Measurements from ENCODE around the gene HS2ST1.
A peak's percentile ranks its signal among the peaks of the same experiment; 100 is the strongest.

HS2ST1 gene

GRCh38 chr1:87094238-87094637, 179.8 kb downstream of the HS2ST1 start:
- TF ChIP-seq ZFP30 (CRISPR knock-in tag; IDR thresholded peaks at IDR 0.05), result no peak
- no peak for ATAC-seq

- no peak for ATAC-seq
- TF ChIP-seq ZFP30 (CRISPR knock-in tag; IDR thresholded peaks at IDR 0.05) (no peak), PATZ1 (CRISPR knock-in tag; IDR thresholded peaks at IDR 0.05; ENCODE audit: borderline replicate concordance) (no peak)
Observed at GRCh38 chr1:87100271-87100670, 185.8 kb downstream of the HS2ST1 start.

- TF ChIP-seq TCF4 (CRISPR knock-in tag; IDR thresholded peaks at IDR 0.05; ENCODE audit: borderline replicate concordance) (no peak), POU6F1 (CRISPR knock-in tag; IDR thresholded peaks at IDR 0.05; ENCODE audit: borderline replicate concordance, low read depth) (no peak), BACH2 (CRISPR knock-in tag; IDR thresholded peaks at IDR 0.05; ENCODE audit: borderline replicate concordance) (no peak), ZC3H10 (CRISPR knock-in tag; IDR thresholded peaks at IDR 0.05) (no peak), CSDC2 (CRISPR knock-in tag; IDR thresholded peaks at IDR 0.05) (no peak), ZNF70 (CRISPR knock-in tag; IDR thresholded peaks at IDR 0.05) (no peak), CSRNP3 (CRISPR knock-in tag; IDR thresholded peaks at IDR 0.05) (no peak), RARB (CRISPR knock-in tag; IDR thresholded peaks at IDR 0.05) (no peak), ESRRG (CRISPR knock-in tag; IDR thresholded peaks at IDR 0.05) (no peak), GLIS3 (CRISPR knock-in tag; IDR thresholded peaks at IDR 0.05) (no peak), TSHZ2 (CRISPR knock-in tag; IDR thresholded peaks at IDR 0.05) (no peak), ZNF565 (CRISPR knock-in tag; conservative IDR thresholded peaks at IDR 0.05; ENCODE audit: low read depth) (no peak), PPARA (CRISPR knock-in tag; IDR thresholded peaks at IDR 0.05; ENCODE audit: borderline replicate concordance) (no peak)
- ATAC-seq, result peak; percentile 84
Observed at GRCh38 chr1:87103074-87103473, 188.6 kb downstream of the HS2ST1 start.

GRCh38 chr1:87104140-87104539, 189.7 kb downstream of the HS2ST1 start:
- ATAC-seq, result no peak
- TF ChIP-seq RARB (CRISPR knock-in tag; IDR thresholded peaks at IDR 0.05) (no peak), TSHZ2 (CRISPR knock-in tag; IDR thresholded peaks at IDR 0.05) (no peak), ZC3H10 (CRISPR knock-in tag; IDR thresholded peaks at IDR 0.05) (no peak)

- peak; percentile 43 for TF ChIP-seq ISL1 (CRISPR knock-in tag; IDR thresholded peaks at IDR 0.05)
- TF ChIP-seq CREB5 (CRISPR knock-in tag; IDR thresholded peaks at IDR 0.05; ENCODE audit: low read depth), result no peak
- TF ChIP-seq ZFP3 (CRISPR knock-in tag; IDR thresholded peaks at IDR 0.05), result no peak
- no peak for TF ChIP-seq ZNF565 (CRISPR knock-in tag; conservative IDR thresholded peaks at IDR 0.05; ENCODE audit: low read depth)
- TF ChIP-seq ZNF8 (CRISPR knock-in tag; IDR thresholded peaks at IDR 0.05), result no peak
- no peak for TF ChIP-seq ZC3H10 (CRISPR knock-in tag; IDR thresholded peaks at IDR 0.05)
- no peak for TF ChIP-seq ZFP30 (CRISPR knock-in tag; IDR thresholded peaks at IDR 0.05)
- ATAC-seq, result no peak
Observed at GRCh38 chr1:87104945-87105344, 190.5 kb downstream of the HS2ST1 start.

Measured in SK-N-SH treated with all-trans-retinoic acid at 6 μM for 48 hours (cell line).